OCI-LY7 (cell line): ENCODE measurements around the gene FCER1G. TPM values are rescaled to one million over a fixed set of nuclear protein-coding genes. Genes with fewer than 3 reads are reported as not detected.

Experiments
- BruUV-seq: library from RNA; stranded (reverse); fragments of 400-500 nt; replicated peaks from 2 replicates; lab custom pipeline; 2021; lab: Mats Ljungman, UMichigan
- CTCF ChIA-PET: fragments of 300-600 bp; sonication (Branson Sonifier 250); formaldehyde crosslinking; loops from one replicate; lab custom pipeline; 2022; ENCODE audit warnings: antibody characterized with exemption; ENCODE audit not compliant: unreplicated experiment; lab: Charles Lee
- POLR2A ChIA-PET: fragments of 300-600 bp; sonication (Branson Sonifier 250); formaldehyde crosslinking; loops from one replicate; lab custom pipeline; 2022; ENCODE audit warnings: antibody characterized with exemption; lab: Charles Lee
- DNase-seq: peaks from one replicate; pipeline ENCODE4 v3.0.0-alpha.2; 2015; ENCODE audit warnings: low spot score
- H2AFZ ChIP-seq: fragments of 200-600 bp; sonication (generic), shearing (Covaris generic); 2 replicates; pipeline ENCODE4 v1.6.1; 2014; ENCODE audit warnings: mild to moderate bottlenecking, antibody characterized with exemption, low read length, moderate library complexity
- H3K27ac ChIP-seq: fragments of 200-600 bp; sonication (generic); 2 replicates; pipeline ENCODE4 v1.5.1; 2014; ENCODE audit warnings: mixed run types, low read depth, mild to moderate bottlenecking, moderate library complexity, low read length, inconsistent platforms; ENCODE audit not compliant: poor library complexity, severe bottlenecking
- H3K36me3 ChIP-seq: fragments of 200-600 bp; sonication (generic); 2 replicates; pipeline ENCODE4 v1.6.1; 2014; ENCODE audit warnings: mild to moderate bottlenecking, antibody characterized with exemption, low read length, moderate library complexity, mixed read lengths; ENCODE audit not compliant: insufficient read depth
- H3K4me1 ChIP-seq: fragments of 200-600 bp; sonication (generic); 2 replicates; pipeline ENCODE4 v1.5.1; 2014; ENCODE audit warnings: mild to moderate bottlenecking, low read length; ENCODE audit not compliant: insufficient read depth, poor library complexity, severe bottlenecking
- H3K4me2 ChIP-seq: fragments of 200-600 bp; sonication (generic); 2 replicates; pipeline ENCODE4 v1.6.1; 2014; ENCODE audit warnings: mild to moderate bottlenecking, low read length
- H3K4me3 ChIP-seq: fragments of 200-600 bp; sonication (generic); 2 replicates; pipeline ENCODE4 v1.5.1; 2014; ENCODE audit warnings: mild to moderate bottlenecking, low read depth, low read length; ENCODE audit not compliant: poor library complexity, severe bottlenecking
- H3K79me2 ChIP-seq: fragments of 200-600 bp; sonication (generic); 2 replicates; pipeline ENCODE4 v1.6.1; 2016; ENCODE audit warnings: low read depth, mild to moderate bottlenecking, low read length, moderate library complexity, mixed read lengths; ENCODE audit not compliant: insufficient read depth
- H3K9me2 ChIP-seq: fragments of 200-600 bp; sonication (generic); 2 replicates; pipeline ENCODE4 v1.6.1; 2016; ENCODE audit warnings: mild to moderate bottlenecking, low read length, mixed read lengths; ENCODE audit not compliant: insufficient read depth
- H3K9me3 ChIP-seq: fragments of 200-600 bp; sonication (generic); 2 replicates; pipeline ENCODE4 v1.6.1; 2014; ENCODE audit warnings: mild to moderate bottlenecking, mixed run types, low read length, mixed read lengths
- H4K20me1 ChIP-seq: fragments of 200-600 bp; sonication (generic); 2 replicates; pipeline ENCODE4 v1.6.1; 2014; ENCODE audit warnings: mild to moderate bottlenecking, antibody characterized with exemption, low read length, moderate library complexity, mixed read lengths; ENCODE audit not compliant: insufficient read depth
- CTCF ChIP-seq: fragments of 200-600 bp; sonication (generic); conservative IDR thresholded peaks from 2 replicates; pipeline ENCODE4 v1.5.1; 2014; ENCODE audit warnings: mild to moderate bottlenecking, antibody characterized with exemption, low read length, moderate library complexity, mixed read lengths
- EZH2phosphoT487 ChIP-seq: fragments of 200-600 bp; sonication (generic); IDR thresholded peaks from 2 replicates; pipeline ENCODE4 v1.6.1; 2018; ENCODE audit warnings: low read depth, borderline replicate concordance, mild to moderate bottlenecking, mixed run types, antibody characterized with exemption, low read length, moderate library complexity, mixed read lengths
- intact Hi-C: fragments of 100-400 bp; cut with micrococcal nuclease; formaldehyde crosslinking; loops from one replicate; pipeline ENCODE4 v1.10.0; 2022; ENCODE audit not compliant: unreplicated experiment
- total RNA-seq, 2 experiments: library from RNA; depleted of rRNA in 1 of 2; stranded (reverse); fragments of >200 nt in 1 of 2; shearing (Covaris generic) in 1 of 2; gene quantifications; 2 replicates each; pipeline ENCODE4 v1.2.3, GENCODE V29; 2014 to 2022

Gene FCER1G
- total RNA-seq, 2 experiments from 2014 or later: 0.88 to 3.2 TPM

- H3K79me2 ChIP-seq: no peaks in the 10 kb centered on the region
- H3K4me3 ChIP-seq: peak overlapping the region; percentile 73
- no peak for DNase-seq
- H2AFZ ChIP-seq: no peak overlapping the region
- H3K9me3 ChIP-seq: no peaks in the 10 kb centered on the region
- H3K9me2 ChIP-seq: no peaks in the 10 kb centered on the region
- CTCF ChIA-PET: interaction anchor here (1.0 kb wide), 1 partner anchor 63 kb away, joined by 4 read pairs; no protein-coding TSS in a partner anchor
- H3K4me1 ChIP-seq: peaks cover 24% of the 10 kb centered on the region
- peak overlapping the region; percentile 78 for H3K4me2 ChIP-seq
- POLR2A ChIA-PET: interaction anchor here (0.9 kb wide), 1 partner anchor 20 kb away, joined by 3 read pairs; no protein-coding TSS in a partner anchor
- TF ChIP-seq CTCF: no peak
- TF ChIP-seq EZH2phosphoT487: no peak
- no peaks in the 10 kb centered on the region for H4K20me1 ChIP-seq
- no peak overlapping the region for H3K27ac ChIP-seq
- no TSS peak for BruUV-seq
- intact Hi-C loops: no loop called here
- peaks cover 24% of the 10 kb centered on the region for H3K36me3 ChIP-seq
Observed at GRCh38 chr1:161228032-161228431, 12.9 kb downstream of the FCER1G start.

- no peaks in the 10 kb centered on the region for H4K20me1 ChIP-seq
- intact Hi-C loops: no loop called here
- H3K9me2 ChIP-seq: no peaks in the 10 kb centered on the region
- no peak overlapping the region for H3K4me3 ChIP-seq
- no peak for DNase-seq
- no peaks in the 10 kb centered on the region for H3K79me2 ChIP-seq
- no peak overlapping the region for H3K27ac ChIP-seq
- ChIA-PET CTCF (interaction anchor here (0.7 kb wide), 1 partner anchor 152 kb away, joined by 3 read pairs; no protein-coding TSS in a partner anchor), POLR2A (no interaction called here)
- TF ChIP-seq EZH2phosphoT487 (no peak), CTCF (no peak)
- H3K4me1 ChIP-seq: peaks cover 23% of the 10 kb centered on the region
- H3K4me2 ChIP-seq: no peak overlapping the region
- BruUV-seq: no TSS peak
- peaks cover 24% of the 10 kb centered on the region for H3K36me3 ChIP-seq
- no peaks in the 10 kb centered on the region for H3K9me3 ChIP-seq
- H2AFZ ChIP-seq: no peak overlapping the region
Observed at GRCh38 chr1:161229896-161230295, 14.8 kb downstream of the FCER1G start.

GRCh38 chr1:161230762-161231161 is 15.7 kb downstream of the FCER1G start:
- TF ChIP-seq EZH2phosphoT487 (no peak), CTCF (no peak)
- Histone ChIP-seq H3K4me2 (no peak overlapping the region), H3K79me2 (no peaks in the 10 kb centered on the region), H3K9me3 (no peaks in the 10 kb centered on the region), H3K27ac (no peak overlapping the region), H3K36me3 (peaks cover 24% of the 10 kb centered on the region), H2AFZ (no peak overlapping the region), H3K4me1 (peaks cover 17% of the 10 kb centered on the region), H3K4me3 (no peak overlapping the region), H4K20me1 (no peaks in the 10 kb centered on the region), H3K9me2 (no peaks in the 10 kb centered on the region)
- intact Hi-C loops: no loop called here
- ChIA-PET POLR2A (no interaction called here), CTCF (no interaction called here)
- DNase-seq: no peak
- no TSS peak for BruUV-seq
